Natural killer cell (primary cell): ENCODE data around the gene LRRC26. TPM values are rescaled to one million over a fixed set of nuclear protein-coding genes. Genes with fewer than 3 reads are reported as not detected.

Source experiments
- ATAC-seq, 3 donors: fragments of 150-1000 bp in 2 of 3; fragments of 200-7000 bp in 1 of 3; cut with Tn5 transposase; 1 replicate in 1 of 3; 2 replicates in 2 of 3; pipeline ENCODE4 v1.10.0; 2021; ENCODE audit warnings: mild to moderate bottlenecking in 2 of 3, moderate library complexity in 2 of 3
- DNase-seq, 2 donors: peaks; one replicate each; pipeline versions ENCODE4 v3.0.0 to v3.0.0-alpha.2; 2013 to 2021; ENCODE audit warnings: mixed read lengths in 1 of 2
- H3K27ac ChIP-seq: one replicate; pipeline ENCODE4 v1.5.1; 2013; ENCODE audit warnings: mild to moderate bottlenecking, low read length
- H3K27me3 ChIP-seq: one replicate; pipeline ENCODE4 v1.6.1; 2013; ENCODE audit warnings: low read length; ENCODE audit not compliant: control insufficient read depth, insufficient read depth
- H3K36me3 ChIP-seq: one replicate; pipeline ENCODE4 v1.6.1; 2013; ENCODE audit warnings: low read length; ENCODE audit not compliant: control insufficient read depth, insufficient read depth
- H3K4me1 ChIP-seq: one replicate; pipeline ENCODE4 v1.6.1; 2013; ENCODE audit warnings: low read length; ENCODE audit not compliant: control insufficient read depth, insufficient read depth
- H3K4me3 ChIP-seq: one replicate; pipeline ENCODE4 v1.5.1; 2013; ENCODE audit warnings: low read length
- H3K9me3 ChIP-seq: one replicate; pipeline ENCODE4 v1.6.1; 2013; ENCODE audit warnings: low read length; ENCODE audit not compliant: control insufficient read depth, insufficient read depth
- H3K27ac Mint-ChIP-seq, 2 donors: one replicate each; pipeline ENCODE4 v1.8.0; 2022; ENCODE audit warnings: mild to moderate bottlenecking in 2 of 2, mixed read lengths in 2 of 2, moderate library complexity in 1 of 2
- H3K27me3 Mint-ChIP-seq, 2 donors: one replicate each; pipeline ENCODE4 v1.8.0; 2022; ENCODE audit warnings: low read depth in 2 of 2, mixed read lengths in 2 of 2
- H3K36me3 Mint-ChIP-seq: one replicate; pipeline ENCODE4 v1.8.0; 2022; ENCODE audit warnings: mixed read lengths
- H3K4me1 Mint-ChIP-seq, 2 donors: one replicate each; pipeline ENCODE4 v1.8.0; 2022; ENCODE audit warnings: mixed read lengths in 2 of 2
- H3K4me3 Mint-ChIP-seq: one replicate; pipeline ENCODE4 v1.8.0; 2022; ENCODE audit warnings: mild to moderate bottlenecking, moderate library complexity, mixed read lengths
- H3K9me3 Mint-ChIP-seq, 2 donors: one replicate each; pipeline ENCODE4 v1.8.0; 2022; ENCODE audit warnings: mixed read lengths in 2 of 2
- CTCF ChIP-seq: fragments of 200-600 bp; IDR thresholded peaks from one replicate; pipeline ENCODE4 v1.8.0; 2022; ENCODE audit warnings: antibody characterized with exemption
- WGBS: methylation state at CpG from one replicate; pipeline ENCODE4 v1.1.7; 2013; ENCODE audit warnings: missing lambda C conversion rate; ENCODE audit not compliant: insufficient coverage; 5-methylcytosine and 5-hydroxymethylcytosine counted together
- intact Hi-C: fragments of 100-400 bp; cut with micrococcal nuclease; formaldehyde crosslinking; loops from one replicate; pipeline ENCODE4 v1.14.2; 2022
- total RNA-seq, 4 donors: library from RNA; stranded (reverse); fragments of 120-200 nt in 1 of 4; gene quantifications; one replicate each; pipeline versions ENCODE4 v1.2.3 to v1.2.4, GENCODE V29; 2013 to 2022

Gene LRRC26
- total RNA-seq, 3 donors from 2014 or later (not counting 1 experiment from before 2014, with no cell fraction given), result not detected

DNA sequence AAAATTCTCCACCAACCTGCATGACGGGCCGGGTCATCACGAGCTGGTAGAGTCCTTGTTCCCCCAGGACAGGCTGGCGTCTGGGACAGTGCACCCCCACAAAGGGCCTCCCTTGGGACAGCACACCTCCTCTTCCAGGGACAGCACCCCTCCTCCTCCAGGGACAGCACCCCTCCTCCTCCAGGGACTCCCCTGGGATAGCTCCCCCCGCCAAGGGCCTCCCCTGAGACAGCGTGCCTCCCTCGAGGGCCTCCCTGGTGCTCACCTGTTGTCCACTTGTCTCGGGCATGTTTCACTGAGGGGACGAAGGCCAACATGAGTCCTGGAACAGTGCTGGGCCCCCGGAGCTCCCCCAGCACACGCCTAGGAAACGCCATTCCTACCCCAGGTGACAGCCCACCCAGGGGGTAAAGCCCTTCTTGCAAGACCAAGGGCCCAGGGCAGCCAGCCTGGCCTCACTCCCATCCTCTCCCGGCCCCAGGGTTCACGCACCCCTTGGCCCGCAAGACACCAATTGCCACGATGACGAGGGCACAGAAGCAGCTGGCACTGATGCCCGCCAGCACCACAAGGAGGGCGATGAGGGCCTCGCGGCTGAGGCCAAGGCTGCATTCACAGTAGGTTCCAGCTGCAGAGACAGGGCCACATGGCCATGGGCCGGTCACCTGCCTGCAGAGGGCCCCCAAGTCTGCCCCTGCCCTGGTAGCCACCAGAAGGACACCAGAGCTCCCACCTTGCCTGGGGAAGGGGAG lies 1.5 kb upstream of the LRRC26 start:
- Histone ChIP-seq H3K36me3 (no peaks in the 10 kb centered on the region), H3K9me3 (no peaks in the 10 kb centered on the region), H3K4me3 (no peak overlapping the region), H3K4me1 (peaks cover 4% of the 10 kb centered on the region), H3K27ac (no peak overlapping the region), H3K27me3 (peaks cover 28% of the 10 kb centered on the region)
- Mint-ChIP-seq H3K4me3 (no peak overlapping the region), H3K27me3 (peaks cover 0 to 14% of the 10 kb centered on the region in 2 donors), H3K27ac (no peak overlapping the region), H3K9me3 (no peaks in the 10 kb centered on the region), H3K4me1 (no peaks in the 10 kb centered on the region), H3K36me3 (no peaks in the 10 kb centered on the region)
- DNase-seq, result no peak
- intact Hi-C loops, result no loop called here
- ATAC-seq, result no peak
- no peak for TF ChIP-seq CTCF
- WGBS, result 76% methylated on average over 22 of the region's 22 CpGs

DNA sequence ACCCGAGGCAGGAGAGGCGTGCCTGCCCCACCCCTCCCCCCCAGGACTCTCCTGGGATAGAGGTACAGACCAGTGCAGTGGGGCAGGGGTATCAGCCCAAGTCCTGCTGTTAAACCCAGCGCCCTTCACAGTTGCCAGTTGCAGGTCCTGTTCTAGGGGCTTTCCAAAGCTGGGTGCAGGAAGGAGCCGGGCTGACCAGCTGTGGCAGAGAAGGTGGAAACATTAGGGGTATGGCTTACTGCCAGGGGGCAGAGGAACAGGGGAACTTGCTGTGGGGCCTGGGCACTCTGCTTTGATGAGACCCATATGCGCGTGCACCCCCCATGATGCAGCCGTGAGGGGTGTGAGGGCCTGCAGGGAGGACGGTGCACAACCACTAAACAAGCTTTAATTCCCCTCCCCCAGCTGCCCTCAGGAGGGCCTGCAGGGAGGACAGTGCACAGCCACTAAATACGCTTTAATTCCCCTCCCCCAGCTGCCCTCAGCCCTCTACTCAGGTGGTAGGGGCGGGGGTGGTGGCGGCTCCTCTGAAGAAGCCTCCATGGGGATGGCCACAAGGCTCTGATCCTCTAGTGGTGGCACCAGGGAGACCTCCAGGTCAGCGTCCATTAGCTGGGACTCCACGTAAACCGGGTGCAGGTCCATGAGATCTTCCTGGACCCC lies 766 bp upstream of the LRRC26 start:
- intact Hi-C loops, result no loop called here
- Mint-ChIP-seq H3K27ac (no peak overlapping the region), H3K4me1 (no peaks in the 10 kb centered on the region), H3K27me3 (peaks cover 0 to 18% of the 10 kb centered on the region in 2 donors), H3K4me3 (no peak overlapping the region), H3K36me3 (no peaks in the 10 kb centered on the region), H3K9me3 (no peaks in the 10 kb centered on the region)
- H3K27ac ChIP-seq, result no peak overlapping the region
- H3K4me1 ChIP-seq, result peaks cover 4% of the 10 kb centered on the region
- 56% methylated on average over 13 of the region's 14 CpGs for WGBS
- H3K9me3 ChIP-seq, result no peaks in the 10 kb centered on the region
- DNase-seq, result no peak
- no peak overlapping the region for H3K4me3 ChIP-seq
- no peak for TF ChIP-seq CTCF
- peaks cover 35% of the 10 kb centered on the region for H3K27me3 ChIP-seq
- ATAC-seq, result no peak
- H3K36me3 ChIP-seq, result no peaks in the 10 kb centered on the region

DNA sequence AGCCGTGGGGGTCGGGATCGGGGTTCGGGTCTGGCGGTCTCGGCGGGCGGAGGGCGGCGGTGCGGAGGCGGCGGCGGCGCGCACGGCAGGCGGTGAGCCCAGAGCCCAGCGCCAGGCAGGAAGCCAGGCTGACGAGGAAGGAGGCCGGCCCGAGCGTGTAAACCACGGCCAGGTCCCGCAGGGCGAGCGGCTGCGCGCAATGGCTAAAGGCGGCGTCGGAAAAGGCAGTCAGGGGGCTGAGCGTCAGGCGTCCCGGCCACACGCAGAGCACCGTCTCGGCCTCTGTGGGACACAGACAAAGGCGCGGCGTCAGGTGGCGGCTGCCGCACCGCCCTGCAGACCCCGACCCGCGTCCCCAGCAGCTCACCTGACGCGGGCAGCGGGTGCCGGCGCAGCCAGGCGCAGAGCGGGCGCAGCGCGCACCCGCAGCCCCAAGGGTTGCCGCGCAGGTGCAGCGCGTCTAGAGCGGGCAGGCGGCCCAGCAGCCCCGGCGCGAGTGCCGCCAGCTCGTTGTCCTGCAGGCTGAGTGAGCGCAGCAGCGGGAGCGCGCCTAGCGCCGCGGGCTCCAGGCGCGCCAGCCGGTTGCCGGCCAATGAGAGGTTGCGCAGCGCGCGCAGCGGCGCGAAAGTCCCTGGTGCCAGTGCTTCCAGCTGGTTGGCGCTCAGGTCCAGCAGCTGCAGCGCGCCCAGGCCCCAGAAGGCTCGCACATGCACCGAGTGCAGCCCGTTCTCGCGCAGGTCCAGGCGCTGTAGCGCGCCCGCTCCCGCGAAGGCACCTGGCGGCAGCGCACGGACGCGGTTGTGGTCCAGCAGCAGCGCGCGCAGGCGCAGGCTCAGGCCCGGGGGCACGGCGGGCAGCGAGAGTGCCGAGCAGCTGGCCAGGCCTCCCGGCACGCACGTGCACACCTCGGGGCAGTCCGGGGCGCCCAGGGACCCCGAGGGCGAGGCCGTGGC lies 671 bp downstream of the LRRC26 start:
- peaks cover 41% of the 10 kb centered on the region for H3K27me3 ChIP-seq
- H3K27ac ChIP-seq, result no peak overlapping the region
- intact Hi-C loops, result no loop called here
- under 1% methylated on average over 124 of the region's 124 CpGs for WGBS
- ATAC-seq (peak in 2 of 3 donors; percentile 46), DNase-seq (peak in 1 of 2 donors; percentile 40)
- H3K9me3 ChIP-seq, result no peaks in the 10 kb centered on the region
- Mint-ChIP-seq H3K27me3 (peaks cover 7 to 31% of the 10 kb centered on the region in 2 donors), H3K36me3 (no peaks in the 10 kb centered on the region), H3K9me3 (no peaks in the 10 kb centered on the region), H3K27ac (no peak overlapping the region), H3K4me1 (no peaks in the 10 kb centered on the region), H3K4me3 (peak overlapping the region; percentile 40)
- no peak overlapping the region for H3K4me3 ChIP-seq
- no peaks in the 10 kb centered on the region for H3K4me1 ChIP-seq
- H3K36me3 ChIP-seq, result no peaks in the 10 kb centered on the region
- no peak for TF ChIP-seq CTCF
